Measurements from ENCODE around the gene CXCR6. TPM values are rescaled to one million over a fixed set of nuclear protein-coding genes. Genes with fewer than 3 reads are reported as not detected.

Gene CXCR6
- total RNA-seq, 4 donors from 2014 or later, result 0.44 to 1.6 (median 0.72) TPM; not detected in 1

DNA sequence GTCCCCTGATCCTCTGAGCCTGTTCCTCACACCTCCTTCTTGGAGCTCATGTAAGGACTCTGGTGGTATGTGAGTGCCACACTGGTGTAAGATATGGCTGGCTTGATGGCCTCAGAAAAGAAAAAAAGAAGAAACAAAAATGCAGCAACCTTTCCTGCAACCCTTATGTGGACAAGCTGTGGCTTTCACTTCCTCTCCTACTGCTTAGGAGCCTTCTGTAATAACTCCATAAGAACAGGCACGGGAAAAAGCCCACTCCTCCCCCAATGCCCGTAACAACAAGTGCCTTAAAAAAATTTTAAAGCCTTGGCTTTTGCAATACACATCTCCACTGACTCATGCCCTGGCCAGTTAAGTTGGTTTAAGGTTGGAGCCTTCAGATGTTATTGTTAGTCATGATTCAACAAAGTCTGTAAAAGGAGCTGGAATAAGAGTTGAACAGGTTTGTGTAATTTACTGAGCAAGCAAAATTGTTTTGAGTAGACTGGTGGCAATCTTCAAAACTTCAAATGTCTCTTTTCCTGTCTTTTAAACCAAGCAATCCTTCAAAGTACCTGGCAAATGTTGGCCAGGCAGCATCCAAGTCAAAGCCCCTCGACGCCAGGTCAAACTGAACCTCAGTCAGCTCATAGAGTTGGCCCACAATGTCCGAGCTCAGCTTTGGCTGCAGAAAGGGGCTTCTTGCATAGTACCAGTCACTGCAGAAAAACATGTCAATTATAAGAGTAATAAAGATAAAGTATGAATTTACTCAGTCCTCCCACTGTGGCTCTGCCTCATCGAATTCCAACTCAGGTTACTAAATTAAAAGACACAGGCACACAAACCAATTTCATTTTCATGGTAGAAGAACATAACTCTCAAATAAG lies 29.5 kb downstream of the CXCR6 start:
- DNase-seq (ENCODE audit: low spot score in 2 of 2), result no peak
- WGBS, 2 donors, result 79 to 82% methylated on average over 6 of the region's 6 CpGs
- TF ChIP-seq POLR2A (IDR thresholded peaks at IDR 0.05), result no peak
- TF ChIP-seq, protein P1, sequence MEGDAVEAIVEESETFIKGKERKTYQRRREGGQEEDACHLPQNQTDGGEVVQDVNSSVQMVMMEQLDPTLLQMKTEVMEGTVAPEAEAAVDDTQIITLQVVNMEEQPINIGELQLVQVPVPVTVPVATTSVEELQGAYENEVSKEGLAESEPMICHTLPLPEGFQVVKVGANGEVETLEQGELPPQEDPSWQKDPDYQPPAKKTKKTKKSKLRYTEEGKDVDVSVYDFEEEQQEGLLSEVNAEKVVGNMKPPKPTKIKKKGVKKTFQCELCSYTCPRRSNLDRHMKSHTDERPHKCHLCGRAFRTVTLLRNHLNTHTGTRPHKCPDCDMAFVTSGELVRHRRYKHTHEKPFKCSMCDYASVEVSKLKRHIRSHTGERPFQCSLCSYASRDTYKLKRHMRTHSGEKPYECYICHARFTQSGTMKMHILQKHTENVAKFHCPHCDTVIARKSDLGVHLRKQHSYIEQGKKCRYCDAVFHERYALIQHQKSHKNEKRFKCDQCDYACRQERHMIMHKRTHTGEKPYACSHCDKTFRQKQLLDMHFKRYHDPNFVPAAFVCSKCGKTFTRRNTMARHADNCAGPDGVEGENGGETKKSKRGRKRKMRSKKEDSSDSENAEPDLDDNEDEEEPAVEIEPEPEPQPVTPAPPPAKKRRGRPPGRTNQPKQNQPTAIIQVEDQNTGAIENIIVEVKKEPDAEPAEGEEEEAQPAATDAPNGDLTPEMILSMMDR (IDR thresholded peaks at IDR 0.05), result no peak
- H3K4me3 ChIP-seq (ENCODE audit: low read depth, poor library complexity, severe bottlenecking), result no peak overlapping the region
- intact Hi-C loops (cut with DNase I; ENCODE audit: low total_unique reads), result no loop called here

DNA sequence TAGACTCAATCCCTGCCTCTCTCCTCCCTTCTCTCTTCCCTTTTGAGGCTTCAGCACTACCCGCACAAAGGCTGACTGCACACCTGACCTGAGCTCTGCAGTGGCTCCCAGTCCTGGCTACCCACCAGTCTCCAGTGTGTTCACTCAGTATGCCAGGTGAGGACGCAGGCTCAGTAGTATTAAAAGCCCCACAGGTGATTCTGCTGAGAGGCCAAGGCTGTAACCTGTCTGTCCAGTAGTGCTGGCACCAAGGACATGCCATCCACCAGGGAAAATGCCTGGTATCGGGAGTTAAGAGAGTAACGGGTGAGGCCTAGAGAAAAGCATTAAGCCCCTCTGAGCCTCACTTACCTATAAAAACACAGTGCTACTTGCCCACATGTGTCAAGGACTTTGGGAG lies 31.4 kb downstream of the CXCR6 start:
- H3K4me3 ChIP-seq (ENCODE audit: low read depth, poor library complexity, severe bottlenecking), result no peak overlapping the region
- intact Hi-C loops (cut with DNase I; ENCODE audit: low total_unique reads), result no loop called here
- no peak for DNase-seq (ENCODE audit: low spot score in 2 of 2)
- whole genome bisulfite sequencing, 2 donors, result 65 to 73% methylated on average over 4 of the region's 4 CpGs
- TF ChIP-seq, protein P1 (IDR thresholded peaks at IDR 0.05), result no peak
- TF ChIP-seq POLR2A (IDR thresholded peaks at IDR 0.05), result no peak

GRCh38 chr3:45975686-45976085 lies 32.4 kb downstream of the CXCR6 start:
- H3K4me3 ChIP-seq (ENCODE audit: low read depth, poor library complexity, severe bottlenecking), result no peak overlapping the region
- WGBS, 2 donors, result 48 to 64% methylated on average over 5 of the region's 5 CpGs
- TF ChIP-seq, protein P1 (IDR thresholded peaks at IDR 0.05), result no peak
- TF ChIP-seq POLR2A (IDR thresholded peaks at IDR 0.05), result no peak
- no peak for DNase-seq (ENCODE audit: low spot score in 2 of 2)
- intact Hi-C loops (cut with DNase I; ENCODE audit: low total_unique reads), result no loop called here

DNA sequence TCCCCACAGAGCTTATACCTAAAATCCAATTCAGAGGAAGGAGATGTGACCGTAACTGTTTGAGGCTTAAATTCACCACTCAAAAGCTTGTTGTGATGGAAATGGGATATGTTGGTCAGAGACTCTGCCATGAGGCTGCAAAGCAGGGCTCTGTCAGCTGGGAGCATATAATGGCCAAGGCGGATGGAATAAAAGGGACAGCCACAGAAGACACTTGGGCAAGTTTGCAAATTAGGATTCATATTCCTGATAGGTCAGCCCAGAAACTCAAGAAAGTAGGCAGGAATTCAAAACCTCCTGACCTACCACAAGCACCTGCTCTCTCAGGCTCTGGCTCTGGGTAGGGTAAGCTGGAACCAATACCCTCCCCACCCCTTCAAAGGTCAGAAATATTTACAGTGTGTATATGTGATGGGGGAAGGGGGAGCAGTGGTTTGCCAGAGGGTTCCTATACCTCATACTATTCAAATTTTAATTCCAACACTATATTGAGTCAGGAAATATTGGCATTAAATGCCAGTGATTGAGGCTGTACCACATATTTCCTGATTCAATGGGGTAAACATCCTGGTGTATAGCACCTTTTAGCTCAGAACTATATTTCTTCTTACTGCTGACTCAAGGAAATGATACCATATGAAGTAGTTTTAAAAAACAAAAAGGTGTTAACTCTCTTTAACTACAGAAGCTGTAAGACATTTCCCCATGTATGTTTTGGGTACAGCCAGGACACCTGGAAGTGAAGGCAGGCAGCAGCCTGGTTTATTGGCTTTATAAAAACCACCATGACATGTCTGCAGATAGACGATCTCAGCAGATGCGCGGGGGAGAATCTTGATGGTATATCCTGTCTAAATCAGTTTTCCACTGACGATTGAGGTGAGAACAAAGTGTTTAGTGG lies 33.2 kb downstream of the CXCR6 start:
- 83 to 86% methylated on average over 6 of the region's 6 CpGs for WGBS, 2 donors
- H3K4me3 ChIP-seq (ENCODE audit: low read depth, poor library complexity, severe bottlenecking), result no peak overlapping the region
- intact Hi-C loops (cut with DNase I; ENCODE audit: low total_unique reads), result no loop called here
- TF ChIP-seq POLR2A (IDR thresholded peaks at IDR 0.05), result no peak
- TF ChIP-seq, protein P1 (IDR thresholded peaks at IDR 0.05), result no peak
- DNase-seq (ENCODE audit: low spot score in 2 of 2), result no peak

- H3K4me3 ChIP-seq (ENCODE audit: low read depth, poor library complexity, severe bottlenecking), result no peak overlapping the region
- TF ChIP-seq POLR2A (IDR thresholded peaks at IDR 0.05), result no peak
- TF ChIP-seq, protein P1 (IDR thresholded peaks at IDR 0.05), result no peak
- 71 to 83% methylated on average over 5 of the region's 5 CpGs for WGBS, 2 donors
- DNase-seq (ENCODE audit: low spot score in 2 of 2), result no peak
- intact Hi-C loops (cut with DNase I; ENCODE audit: low total_unique reads), result no loop called here
Observed at GRCh38 chr3:45978006-45978761, 34.9 kb downstream of the CXCR6 start.

Measured in lower leg skin (tissue), 4 donors.